Ovary (tissue), 9 donors: ENCODE results near the gene BRWD1. TPM values are rescaled to one million over a fixed set of nuclear protein-coding genes. Genes with fewer than 3 reads are reported as not detected.

Source experiments
- DNase-seq, 5 donors: peaks; one replicate each; pipeline ENCODE4 v3.0.0-alpha.2; 2019 to 2020
- H3K27ac ChIP-seq, 2 donors: fragments of 200-600 bp; one replicate each; pipeline versions ENCODE4 v1.5.1 to v1.8.0; 2019 to 2022
- H3K27me3 ChIP-seq: fragments of 200-600 bp; one replicate; pipeline ENCODE4 v1.8.0; 2022
- H3K36me3 ChIP-seq: fragments of 200-600 bp; sonication (generic); one replicate; pipeline ENCODE4 v1.5.1; 2019
- H3K4me1 ChIP-seq: one replicate; pipeline ENCODE4 v1.8.1; 2013; ENCODE audit warnings: mild to moderate bottlenecking, moderate library complexity; ENCODE audit not compliant: insufficient read depth
- H3K4me3 ChIP-seq: fragments of 200-600 bp; sonication (generic); one replicate; pipeline ENCODE4 v1.5.1; 2017
- H3K9me3 ChIP-seq, 2 donors: fragments of 200-600 bp in 1 of 2; sonication (generic) in 1 of 2; one replicate each; pipeline versions ENCODE4 v1.5.1 to v1.8.1; 2013 to 2019; ENCODE audit warnings: mild to moderate bottlenecking in 1 of 2, moderate library complexity in 1 of 2
- EP300 ChIP-seq: sonication (generic); formaldehyde crosslinking; IDR thresholded peaks from one replicate; pipeline ENCODE4 v1.6.1; 2017; ENCODE audit warnings: antibody characterized with exemption
- POLR2A ChIP-seq: fragments of 450-650 bp; IDR thresholded peaks from one replicate; pipeline ENCODE4 v1.6.1; 2017; ENCODE audit warnings: antibody characterized with exemption, mild to moderate bottlenecking, moderate library complexity
- WGBS, 3 donors: extraction: QIAGEN DNeasy Blood & Tissue Kit in 1 of 3; methylation state at CpG; one replicate each; pipeline versions ENCODE4 v1.1.5 to v1.1.7; 2013 to 2017; 5-methylcytosine and 5-hydroxymethylcytosine counted together
- intact Hi-C, 4 donors: fragments of 100-400 bp; cut with DNase I; formaldehyde crosslinking; loops; one replicate each; pipeline versions ENCODE4 v1.11.0 to v1.15.1; 2022 to 2023
- polyA plus RNA-seq, 2 donors: library from polyadenylated mRNA; stranded (reverse); fragments of 200-250 nt in 1 of 2; fragments of 350-450 nt in 1 of 2; fragmentation: Illumina TruSeq in 1 of 2; extraction: RNeasy Lipid Tissue Mini Kit (QIAGEN cat#74804) in 1 of 2; gene quantifications; one replicate each; pipeline ENCODE4 v1.2.3, GENCODE V29; 2013 to 2014
- total RNA-seq, 7 donors: library from RNA; depleted of rRNA in 2 of 7; stranded (reverse); fragments of >200 nt in 2 of 7; fragmentation: NEBNext Ultra II Directional in 3 of 7; extraction: Animal tissue kit (Norgen Biotek cat#: 25700) in 3 of 7; gene quantifications; one replicate each; pipeline versions ENCODE4 v1.1.0 to v1.2.4, GENCODE V29; 2016 to 2023
- TF ChIP-seq, protein P1 (sequence below), 3 donors: fragments of 450-650 bp in 2 of 3; fragments of 200-600 bp in 1 of 3; IDR thresholded peaks; one replicate each; pipeline versions ENCODE4 v1.5.1 to v1.8.0; 2016 to 2022; ENCODE audit warnings: antibody characterized with exemption in 3 of 3, mild to moderate bottlenecking in 1 of 3
- donor health status: DM: no; HTN: no; CAD: no; lungs with moderate emphysema.
- donor health status: DM: no; HTN: no; CAD: no.
- donor health status: Bipolar disorder and iron deficiency.
- donor health status: DM: yes; HTN: yes; CAD: no.
- donor health status: DM: no; HTN: no; CAD: no.
- donor health status: DM: yes; HTN: yes; CAD: no.

The BRWD1 gene
- total and polyA plus RNA-seq, 9 donors, result 15.7 to 73.0 (median 49.6) TPM

DNA sequence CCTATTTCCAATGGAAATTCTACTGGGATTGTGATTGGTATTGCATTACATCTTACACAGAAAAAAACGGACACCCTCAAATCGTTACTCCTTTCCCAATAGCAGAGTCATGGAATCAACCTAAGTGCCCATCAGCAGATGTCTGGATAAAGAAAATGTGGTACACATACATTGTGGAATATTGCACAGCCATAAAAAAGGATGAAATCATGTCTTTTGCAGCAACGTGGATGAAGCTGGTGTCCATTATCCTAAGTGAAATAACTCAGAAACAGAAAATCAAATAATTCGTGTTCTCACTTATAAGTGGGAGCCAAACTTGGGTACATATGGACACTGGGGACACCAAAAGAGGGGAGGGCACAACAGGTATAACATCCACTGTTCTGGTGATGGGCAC, 21.2 kb upstream of the BRWD1 start:
- 92 to 95% (median 94%) methylated on average over 4 of the region's 4 CpGs for WGBS, 3 donors
- intact Hi-C loops, result no loop called here

DNA sequence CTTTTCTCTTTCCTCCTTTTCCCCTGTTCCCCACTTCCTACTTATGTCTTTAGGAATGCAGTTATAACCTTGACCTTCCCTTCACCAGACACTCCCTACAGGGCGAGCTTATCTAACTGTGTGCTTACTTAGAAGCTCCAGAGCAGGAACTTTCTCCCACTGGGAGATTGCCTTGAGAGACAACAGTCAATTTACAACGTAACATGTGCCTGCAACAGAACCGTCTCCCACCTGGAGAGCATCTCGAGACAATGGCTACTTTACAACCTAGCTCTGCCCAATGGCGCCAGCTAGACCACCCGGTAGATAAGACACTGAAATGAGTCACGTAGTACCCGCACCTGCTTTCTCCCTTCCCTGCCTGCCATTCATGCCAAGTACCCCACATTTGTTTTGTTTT, 18.7 kb upstream of the BRWD1 start:
- TF ChIP-seq, protein P1, sequence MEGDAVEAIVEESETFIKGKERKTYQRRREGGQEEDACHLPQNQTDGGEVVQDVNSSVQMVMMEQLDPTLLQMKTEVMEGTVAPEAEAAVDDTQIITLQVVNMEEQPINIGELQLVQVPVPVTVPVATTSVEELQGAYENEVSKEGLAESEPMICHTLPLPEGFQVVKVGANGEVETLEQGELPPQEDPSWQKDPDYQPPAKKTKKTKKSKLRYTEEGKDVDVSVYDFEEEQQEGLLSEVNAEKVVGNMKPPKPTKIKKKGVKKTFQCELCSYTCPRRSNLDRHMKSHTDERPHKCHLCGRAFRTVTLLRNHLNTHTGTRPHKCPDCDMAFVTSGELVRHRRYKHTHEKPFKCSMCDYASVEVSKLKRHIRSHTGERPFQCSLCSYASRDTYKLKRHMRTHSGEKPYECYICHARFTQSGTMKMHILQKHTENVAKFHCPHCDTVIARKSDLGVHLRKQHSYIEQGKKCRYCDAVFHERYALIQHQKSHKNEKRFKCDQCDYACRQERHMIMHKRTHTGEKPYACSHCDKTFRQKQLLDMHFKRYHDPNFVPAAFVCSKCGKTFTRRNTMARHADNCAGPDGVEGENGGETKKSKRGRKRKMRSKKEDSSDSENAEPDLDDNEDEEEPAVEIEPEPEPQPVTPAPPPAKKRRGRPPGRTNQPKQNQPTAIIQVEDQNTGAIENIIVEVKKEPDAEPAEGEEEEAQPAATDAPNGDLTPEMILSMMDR (IDR thresholded peaks at IDR 0.05), result no peak
- TF ChIP-seq POLR2A (no peak), EP300 (no peak)
- Histone ChIP-seq H3K36me3 (no peaks in the 10 kb centered on the region), H3K27ac (no peak overlapping the region), H3K4me3 (no peak overlapping the region), H3K27me3 (no peaks in the 10 kb centered on the region), H3K4me1 (peaks cover 3% of the 10 kb centered on the region), H3K9me3 (no peaks in the 10 kb centered on the region)
- intact Hi-C loops, result no loop called here
- DNase-seq, result no peak
- WGBS, 3 donors, result 17 to 33% (median 21%) methylated on average over 8 of the region's 8 CpGs

More for the DNA sequence above, 21.2 kb upstream of the BRWD1 start:
- TF ChIP-seq, protein P1 (IDR thresholded peaks at IDR 0.05), result no peak
- TF ChIP-seq POLR2A, result no peak
- TF ChIP-seq EP300, result no peak
- H3K9me3 ChIP-seq, result no peaks in the 10 kb centered on the region
- no peaks in the 10 kb centered on the region for H3K36me3 ChIP-seq
- H3K4me1 ChIP-seq, result peaks cover 3% of the 10 kb centered on the region
- no peak overlapping the region for H3K27ac ChIP-seq
- no peak overlapping the region for H3K4me3 ChIP-seq
- H3K27me3 ChIP-seq, result no peaks in the 10 kb centered on the region
- DNase-seq, result no peak

GRCh38 chr21:39330001-39330400, 16.6 kb upstream of the BRWD1 start:
- intact Hi-C loops, result no loop called here
- Histone ChIP-seq H3K9me3 (no peaks in the 10 kb centered on the region), H3K4me1 (peaks cover 3% of the 10 kb centered on the region), H3K27ac (no peak overlapping the region), H3K4me3 (no peak overlapping the region), H3K36me3 (no peaks in the 10 kb centered on the region), H3K27me3 (no peaks in the 10 kb centered on the region)
- no peak for DNase-seq
- TF ChIP-seq EP300 (no peak), POLR2A (no peak)
- TF ChIP-seq, protein P1 (IDR thresholded peaks at IDR 0.05), result no peak
- 88 to 90% (median 90%) methylated on average over 6 of the region's 6 CpGs for WGBS, 3 donors

DNA sequence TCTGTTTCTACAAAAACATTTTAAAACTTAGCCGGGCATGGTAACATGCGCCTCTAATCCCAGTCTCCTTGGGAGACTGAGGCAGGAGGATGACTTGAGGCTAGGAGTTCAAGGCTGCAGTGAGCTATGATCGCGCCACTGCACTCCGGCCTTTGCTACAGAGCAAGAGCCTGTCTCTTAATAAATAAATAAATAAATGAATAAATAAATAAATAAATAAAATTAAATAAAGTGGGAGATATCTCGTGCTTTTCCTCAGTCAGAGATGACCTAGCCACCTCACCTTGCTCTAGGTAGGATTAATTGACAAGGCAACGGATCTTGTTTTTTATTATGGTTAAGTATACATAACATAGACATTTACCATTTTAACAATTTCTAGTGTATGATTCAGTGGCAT, 14.3 kb upstream of the BRWD1 start:
- 96% methylated on average over 7 of the region's 7 CpGs for WGBS, 3 donors
- Histone ChIP-seq H3K27me3 (no peaks in the 10 kb centered on the region), H3K27ac (no peak overlapping the region), H3K9me3 (no peaks in the 10 kb centered on the region), H3K36me3 (no peaks in the 10 kb centered on the region), H3K4me1 (peaks cover 3% of the 10 kb centered on the region), H3K4me3 (no peak overlapping the region)
- TF ChIP-seq, protein P1 (IDR thresholded peaks at IDR 0.05), result no peak
- TF ChIP-seq POLR2A (no peak), EP300 (no peak)
- intact Hi-C loops, result no loop called here
- DNase-seq, result no peak
